Trophoblast cell (in vitro differentiated cells and primary cell): Measurements from ENCODE around the gene NTPCR.

Source experiments
- DNase-seq, 2 donors: peaks; one replicate each; pipeline ENCODE4 v3.0.0-alpha.2; 2016
- H2AFZ ChIP-seq: 2 replicates; pipeline ENCODE4 v1.6.1; 2013; ENCODE audit warnings: low read length, moderate library complexity, mild to moderate bottlenecking; ENCODE audit not compliant: insufficient read depth, poor library complexity
- H2AK5ac ChIP-seq: 2 replicates; pipeline ENCODE4 v1.6.1; 2013; ENCODE audit warnings: mild to moderate bottlenecking, low read length
- H2BK120ac ChIP-seq: 2 replicates; pipeline ENCODE4 v1.6.1; 2013; ENCODE audit warnings: low read length, mild to moderate bottlenecking, moderate library complexity; ENCODE audit not compliant: insufficient read depth, poor library complexity
- H2BK12ac ChIP-seq: 2 replicates; pipeline ENCODE4 v1.6.1; 2013; ENCODE audit warnings: mild to moderate bottlenecking, low read length, moderate library complexity
- H2BK5ac ChIP-seq: 2 replicates; pipeline ENCODE4 v1.6.1; 2013; ENCODE audit warnings: low read length, low read depth, moderate library complexity, mild to moderate bottlenecking; ENCODE audit not compliant: poor library complexity
- H3K14ac ChIP-seq: 2 replicates; pipeline ENCODE4 v1.6.1; 2013; ENCODE audit warnings: mild to moderate bottlenecking, low read length
- H3K18ac ChIP-seq: 2 replicates; pipeline ENCODE4 v1.6.1; 2013; ENCODE audit warnings: mild to moderate bottlenecking, low read length
- H3K23ac ChIP-seq: 2 replicates; pipeline ENCODE4 v1.6.1; 2013; ENCODE audit warnings: low read length
- H3K27ac ChIP-seq: 2 replicates; pipeline ENCODE4 v1.5.1; 2013; ENCODE audit warnings: low read depth, mild to moderate bottlenecking, inconsistent platforms, low read length, moderate library complexity
- H3K27me3 ChIP-seq: 2 replicates; pipeline ENCODE4 v1.6.1; 2013; ENCODE audit warnings: inconsistent platforms, mild to moderate bottlenecking, low read length, moderate library complexity; ENCODE audit not compliant: insufficient read depth
- H3K36me3 ChIP-seq, 2 experiments: 1 replicate in 1 of 2; 2 replicates in 1 of 2; pipeline ENCODE4 v1.6.1; 2013; ENCODE audit warnings: low read length in 2 of 2, mild to moderate bottlenecking in 2 of 2, moderate library complexity in 1 of 2; ENCODE audit not compliant: insufficient read depth in 2 of 2, control insufficient read depth in 1 of 2
- H3K4ac ChIP-seq: 2 replicates; pipeline ENCODE4 v1.6.1; 2013; ENCODE audit warnings: low read depth, mild to moderate bottlenecking, low read length, moderate library complexity
- H3K4me1 ChIP-seq, 2 experiments: 1 replicate in 1 of 2; 2 replicates in 1 of 2; pipeline ENCODE4 v1.6.1; 2013; ENCODE audit warnings: low read length in 2 of 2, mild to moderate bottlenecking in 2 of 2, moderate library complexity in 1 of 2; ENCODE audit not compliant: insufficient read depth in 2 of 2, control insufficient read depth in 1 of 2
- H3K4me2 ChIP-seq: 2 replicates; pipeline ENCODE4 v1.6.1; 2013; ENCODE audit warnings: inconsistent platforms, mild to moderate bottlenecking, low read length, moderate library complexity
- H3K4me3 ChIP-seq: 2 replicates; pipeline ENCODE4 v1.5.1; 2013; ENCODE audit warnings: mild to moderate bottlenecking, low read depth, low read length, inconsistent platforms
- H3K79me1 ChIP-seq: one replicate; pipeline ENCODE4 v1.6.1; 2013; ENCODE audit warnings: low read length
- H3K79me2 ChIP-seq: 2 replicates; pipeline ENCODE4 v1.6.1; 2013; ENCODE audit warnings: low read length, mild to moderate bottlenecking; ENCODE audit not compliant: control insufficient read depth, insufficient read depth, poor library complexity
- H3K9ac ChIP-seq: 2 replicates; pipeline ENCODE4 v1.6.1; 2013; ENCODE audit warnings: mild to moderate bottlenecking, low read length
- H3K9me3 ChIP-seq: 2 replicates; pipeline ENCODE4 v1.6.1; 2013; ENCODE audit warnings: low read depth, mild to moderate bottlenecking, control low read depth, inconsistent platforms, low read length; ENCODE audit not compliant: insufficient read depth
- H4K12ac ChIP-seq: 2 replicates; pipeline ENCODE4 v1.6.1; 2013; ENCODE audit warnings: low read depth, mild to moderate bottlenecking, low read length, moderate library complexity
- H4K8ac ChIP-seq: 2 replicates; pipeline ENCODE4 v1.6.1; 2013; ENCODE audit warnings: low read depth, mild to moderate bottlenecking, low read length, moderate library complexity
- H4K91ac ChIP-seq: one replicate; pipeline ENCODE4 v1.6.1; 2013; ENCODE audit warnings: low read depth, mild to moderate bottlenecking, low read length, moderate library complexity
- WGBS: extraction: QIAGEN DNeasy Blood & Tissue Kit; methylation state at CpG from one replicate; pipeline ENCODE4 v1.1.7; 2013; ENCODE audit warnings: missing lambda C conversion rate; ENCODE audit not compliant: insufficient read length, insufficient coverage; ENCODE audit errors: extremely low coverage; 5-methylcytosine and 5-hydroxymethylcytosine counted together

The NTPCR gene

GRCh38 chr1:232965124-232965911 lies 14.9 kb downstream of the NTPCR start:
- H3K18ac ChIP-seq, result peak overlapping the region; percentile 47
- no peaks in the 10 kb centered on the region for H3K27me3 ChIP-seq
- H3K36me3 ChIP-seq, result peaks cover 2 to 4% of the 10 kb centered on the region in 2 experiments
- H4K91ac ChIP-seq, result no peak overlapping the region
- no peak overlapping the region for H3K9ac ChIP-seq
- no peak overlapping the region for H2AFZ ChIP-seq
- no peaks in the 10 kb centered on the region for H3K79me2 ChIP-seq
- no peak overlapping the region for H3K23ac ChIP-seq
- H3K4me3 ChIP-seq, result no peak overlapping the region
- no peaks in the 10 kb centered on the region for H3K9me3 ChIP-seq
- no peak for DNase-seq
- H2AK5ac ChIP-seq, result no peak overlapping the region
- H2BK5ac ChIP-seq, result no peak overlapping the region
- no peak overlapping the region for H4K8ac ChIP-seq
- H3K4me1 ChIP-seq, result peaks cover 0 to 7% of the 10 kb centered on the region in 2 experiments
- no peak overlapping the region for H3K27ac ChIP-seq
- H3K79me1 ChIP-seq, result peaks cover 5% of the 10 kb centered on the region
- H4K12ac ChIP-seq, result no peak overlapping the region
- H3K4ac ChIP-seq, result no peak overlapping the region
- H3K14ac ChIP-seq, result no peak overlapping the region
- no peak overlapping the region for H2BK12ac ChIP-seq
- H2BK120ac ChIP-seq, result no peak overlapping the region
- H3K4me2 ChIP-seq, result no peak overlapping the region
- WGBS, result no CpG with 5 or more reads among the region's 10 CpGs

- Histone ChIP-seq H3K9ac (no peak overlapping the region), H3K14ac (no peak overlapping the region), H2BK5ac (no peak overlapping the region), H3K23ac (no peak overlapping the region), H3K79me1 (peaks cover 5% of the 10 kb centered on the region), H4K91ac (no peak overlapping the region), H3K36me3 (peaks cover 6 to 8% of the 10 kb centered on the region in 2 experiments), H3K27ac (no peak overlapping the region), H3K79me2 (no peaks in the 10 kb centered on the region), H3K4me2 (no peak overlapping the region), H2BK120ac (no peak overlapping the region), H3K9me3 (no peaks in the 10 kb centered on the region), H4K12ac (no peak overlapping the region), H3K4ac (no peak overlapping the region), H3K27me3 (no peaks in the 10 kb centered on the region), H2AK5ac (no peak overlapping the region), H2AFZ (no peak overlapping the region), H2BK12ac (no peak overlapping the region), H4K8ac (no peak overlapping the region), H3K18ac (peak overlapping the region; percentile 47), H3K4me1 (peaks cover 0 to 7% of the 10 kb centered on the region in 2 experiments), H3K4me3 (no peak overlapping the region)
- DNase-seq, result no peak
- WGBS, result no CpG with 5 or more reads among the region's 6 CpGs
Measured at GRCh38 chr1:232965912-232966217, 15.5 kb downstream of the NTPCR start.

DNA sequence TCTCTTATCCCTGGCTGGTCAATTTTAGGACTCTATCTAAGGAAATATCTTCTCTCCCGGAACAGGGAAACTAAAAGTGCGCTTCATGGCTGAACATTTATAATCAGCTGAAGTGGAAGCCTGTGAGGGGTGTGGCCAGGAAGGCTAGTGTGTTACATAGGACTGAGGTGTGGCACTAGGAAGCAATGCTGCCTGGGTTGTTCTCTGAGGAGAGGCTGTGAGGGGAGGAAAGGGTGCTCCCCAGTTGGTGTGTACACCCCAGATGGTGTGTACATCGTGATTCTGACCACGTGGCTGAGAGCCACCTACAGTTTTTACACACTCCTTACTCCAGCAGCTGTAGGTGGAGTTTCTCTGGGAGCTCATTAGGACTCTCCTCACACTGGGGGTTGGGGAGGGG lies 16.3 kb downstream of the NTPCR start:
- peaks cover 5% of the 10 kb centered on the region for H3K79me1 ChIP-seq
- peak overlapping the region; percentile 17 for H3K23ac ChIP-seq
- H3K18ac ChIP-seq, result no peak overlapping the region
- H2BK120ac ChIP-seq, result no peak overlapping the region
- no peak for DNase-seq
- no peak overlapping the region for H2AFZ ChIP-seq
- no peak overlapping the region for H2AK5ac ChIP-seq
- no CpG with 5 or more reads among the region's 4 CpGs for WGBS
- H2BK5ac ChIP-seq, result no peak overlapping the region
- no peak overlapping the region for H3K27ac ChIP-seq
- no peak overlapping the region for H3K4me3 ChIP-seq
- no peaks in the 10 kb centered on the region for H3K9me3 ChIP-seq
- H4K8ac ChIP-seq, result no peak overlapping the region
- H4K91ac ChIP-seq, result no peak overlapping the region
- H3K14ac ChIP-seq, result no peak overlapping the region
- peak overlapping the region; percentile 1 for H2BK12ac ChIP-seq
- no peak overlapping the region for H3K4me2 ChIP-seq
- H3K79me2 ChIP-seq, result no peaks in the 10 kb centered on the region
- H3K27me3 ChIP-seq, result no peaks in the 10 kb centered on the region
- no peak overlapping the region for H3K4ac ChIP-seq
- no peak overlapping the region for H4K12ac ChIP-seq
- peaks cover 10 to 12% of the 10 kb centered on the region in 2 experiments for H3K36me3 ChIP-seq
- H3K4me1 ChIP-seq, result peaks cover 0 to 7% of the 10 kb centered on the region in 2 experiments
- H3K9ac ChIP-seq, result no peak overlapping the region

GRCh38 chr1:232968391-232968790 lies 18.0 kb downstream of the NTPCR start:
- H3K23ac ChIP-seq, result no peak overlapping the region
- no peaks in the 10 kb centered on the region for H3K27me3 ChIP-seq
- H3K9me3 ChIP-seq, result peaks cover 2% of the 10 kb centered on the region
- H2AK5ac ChIP-seq, result no peak overlapping the region
- no peak overlapping the region for H3K4me2 ChIP-seq
- H3K79me1 ChIP-seq, result peaks cover under 1% of the 10 kb centered on the region
- H2BK5ac ChIP-seq, result no peak overlapping the region
- no peak overlapping the region for H2AFZ ChIP-seq
- no peaks in the 10 kb centered on the region for H3K79me2 ChIP-seq
- no peak for DNase-seq
- H4K91ac ChIP-seq, result no peak overlapping the region
- H3K4me1 ChIP-seq, result peaks cover 0 to 4% of the 10 kb centered on the region in 2 experiments
- no CpG with 5 or more reads among the region's 5 CpGs for WGBS
- H3K4me3 ChIP-seq, result no peak overlapping the region
- H3K4ac ChIP-seq, result no peak overlapping the region
- peaks cover 15 to 18% of the 10 kb centered on the region in 2 experiments for H3K36me3 ChIP-seq
- H3K18ac ChIP-seq, result no peak overlapping the region
- H2BK12ac ChIP-seq, result no peak overlapping the region
- no peak overlapping the region for H3K9ac ChIP-seq
- no peak overlapping the region for H3K14ac ChIP-seq
- no peak overlapping the region for H2BK120ac ChIP-seq
- H3K27ac ChIP-seq, result no peak overlapping the region
- no peak overlapping the region for H4K8ac ChIP-seq
- H4K12ac ChIP-seq, result no peak overlapping the region
